ENCODE measurements around the gene FOXK2. TPM values are rescaled to one million over a fixed set of nuclear protein-coding genes. Genes with fewer than 3 reads are reported as not detected.

FOXK2 gene
- total RNA-seq, 1 donor from 2014 or later, result 55.5 TPM

DNA sequence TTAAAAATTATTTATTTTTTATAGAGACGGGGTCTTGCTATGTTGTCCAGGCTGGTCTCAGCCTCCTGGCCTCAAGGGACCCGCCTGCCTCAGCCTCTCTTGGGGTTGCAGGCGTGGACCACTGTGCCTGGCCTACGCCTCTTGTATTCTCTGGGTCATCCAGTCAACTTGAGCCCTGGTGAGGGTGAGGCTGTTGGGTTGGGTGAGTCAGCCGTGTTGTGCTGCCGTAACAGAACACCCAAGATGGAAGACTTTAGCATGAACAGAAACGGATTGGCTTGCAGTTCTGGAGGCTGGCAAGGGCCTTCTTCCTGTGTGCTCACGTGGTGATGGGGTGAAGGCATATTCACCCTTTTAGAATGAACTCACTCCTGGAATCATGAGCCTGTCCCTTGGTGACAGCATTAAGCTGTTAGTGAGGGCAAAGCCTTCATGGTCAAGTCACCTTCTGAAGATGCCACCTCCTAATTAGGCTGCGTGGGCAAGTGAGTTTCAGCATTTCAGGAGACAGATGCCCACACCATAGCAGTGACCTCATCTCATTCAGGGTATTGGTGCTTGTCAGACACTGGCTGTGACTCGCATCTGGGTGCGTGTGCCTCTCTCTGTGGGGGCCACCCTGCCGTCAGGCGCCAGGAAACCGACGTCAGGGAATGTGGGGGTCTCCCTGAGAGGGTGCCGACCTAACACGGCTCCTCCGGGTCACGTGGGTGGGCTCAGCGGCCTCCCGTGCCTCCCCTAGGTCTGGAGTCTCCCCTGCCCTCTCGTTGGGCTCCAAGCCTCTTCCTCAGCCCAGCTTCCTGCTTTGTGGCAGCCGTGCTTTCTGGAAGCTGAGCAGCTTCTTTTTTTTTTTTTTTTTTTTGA is 79.0 kb downstream of the FOXK2 start:
- Histone ChIP-seq H3K4me1 (peaks cover 17% of the 10 kb centered on the region), H3K27ac (no peak overlapping the region), H3K9me3 (no peaks in the 10 kb centered on the region), H3K36me3 (peaks cover 0 to 52% of the 10 kb centered on the region in 2 donors), H3K27me3 (no peaks in the 10 kb centered on the region), H3K4me3 (no peak overlapping the region)
- TF ChIP-seq, protein P1, sequence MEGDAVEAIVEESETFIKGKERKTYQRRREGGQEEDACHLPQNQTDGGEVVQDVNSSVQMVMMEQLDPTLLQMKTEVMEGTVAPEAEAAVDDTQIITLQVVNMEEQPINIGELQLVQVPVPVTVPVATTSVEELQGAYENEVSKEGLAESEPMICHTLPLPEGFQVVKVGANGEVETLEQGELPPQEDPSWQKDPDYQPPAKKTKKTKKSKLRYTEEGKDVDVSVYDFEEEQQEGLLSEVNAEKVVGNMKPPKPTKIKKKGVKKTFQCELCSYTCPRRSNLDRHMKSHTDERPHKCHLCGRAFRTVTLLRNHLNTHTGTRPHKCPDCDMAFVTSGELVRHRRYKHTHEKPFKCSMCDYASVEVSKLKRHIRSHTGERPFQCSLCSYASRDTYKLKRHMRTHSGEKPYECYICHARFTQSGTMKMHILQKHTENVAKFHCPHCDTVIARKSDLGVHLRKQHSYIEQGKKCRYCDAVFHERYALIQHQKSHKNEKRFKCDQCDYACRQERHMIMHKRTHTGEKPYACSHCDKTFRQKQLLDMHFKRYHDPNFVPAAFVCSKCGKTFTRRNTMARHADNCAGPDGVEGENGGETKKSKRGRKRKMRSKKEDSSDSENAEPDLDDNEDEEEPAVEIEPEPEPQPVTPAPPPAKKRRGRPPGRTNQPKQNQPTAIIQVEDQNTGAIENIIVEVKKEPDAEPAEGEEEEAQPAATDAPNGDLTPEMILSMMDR (IDR thresholded peaks at IDR 0.05), result no peak
- TF ChIP-seq POLR2AphosphoS5 (IDR thresholded peaks at IDR 0.05; ENCODE audit: insufficient read depth in 1 of 2, low read depth in 1 of 2), result no peak
- TF ChIP-seq POLR2A (IDR thresholded peaks at IDR 0.05), result no peak
- intact Hi-C loops (cut with DNase I), result no loop called here
- no peak for DNase-seq (ENCODE audit: extremely low spot score in 2 of 2)

DNA sequence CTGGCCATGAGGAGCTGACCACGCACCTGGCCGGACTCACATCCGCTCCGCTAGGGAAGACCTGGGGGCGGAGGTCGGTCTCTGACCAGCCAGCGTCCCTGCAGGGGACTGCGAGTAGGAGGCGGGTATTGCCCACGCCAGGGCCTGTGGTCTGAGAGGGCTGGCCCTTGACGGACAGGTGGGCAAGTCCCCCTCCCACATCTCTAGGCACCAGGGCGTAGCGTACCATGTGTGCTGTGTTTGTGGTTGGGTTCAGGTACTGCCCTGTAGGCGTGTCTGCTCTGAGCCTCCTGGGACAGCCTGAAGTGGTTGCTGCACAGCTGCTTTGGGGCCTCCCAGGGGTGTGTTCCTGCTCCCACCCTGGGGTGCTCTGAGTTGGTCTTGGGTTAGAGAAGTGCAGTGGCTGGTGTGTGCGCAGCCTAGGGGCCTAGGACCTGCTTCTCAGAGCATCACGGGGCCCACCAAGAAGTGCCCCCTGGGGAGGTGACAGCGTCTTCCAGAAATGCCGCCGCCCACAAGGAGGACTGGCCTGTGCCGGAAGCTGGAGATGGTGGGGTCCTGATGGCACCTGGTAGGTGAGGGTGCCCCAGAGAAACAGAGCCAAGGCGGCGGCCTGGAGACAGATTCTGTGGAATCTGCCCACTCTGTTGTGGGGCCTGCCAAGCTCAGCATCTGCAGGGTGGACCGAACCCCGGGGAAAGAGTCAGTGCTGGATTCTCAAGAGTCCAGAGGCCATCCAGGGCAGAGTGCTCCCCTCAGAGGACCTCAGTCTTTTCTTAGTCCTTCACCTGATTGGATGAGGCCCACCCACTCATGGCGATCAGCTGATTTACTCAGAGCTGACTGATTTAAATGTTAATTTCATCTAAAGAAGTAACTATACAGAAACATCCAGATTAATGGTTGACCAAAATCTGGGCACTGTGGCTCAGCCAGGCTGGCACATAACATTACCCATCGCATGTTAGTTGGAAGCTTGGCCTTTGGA is 80.4 kb downstream of the FOXK2 start:
- H3K4me3 ChIP-seq, result no peak overlapping the region
- H3K9me3 ChIP-seq, result no peaks in the 10 kb centered on the region
- H3K27me3 ChIP-seq, result no peaks in the 10 kb centered on the region
- peaks cover 0 to 52% of the 10 kb centered on the region in 2 donors for H3K36me3 ChIP-seq
- DNase-seq (ENCODE audit: extremely low spot score in 2 of 2), result no peak
- no peak overlapping the region for H3K27ac ChIP-seq
- H3K4me1 ChIP-seq, result peaks cover 2% of the 10 kb centered on the region
- intact Hi-C loops (cut with DNase I), result no loop called here
- TF ChIP-seq POLR2A (IDR thresholded peaks at IDR 0.05) (no peak), POLR2AphosphoS5 (IDR thresholded peaks at IDR 0.05; ENCODE audit: insufficient read depth in 1 of 2, low read depth in 1 of 2) (no peak)
- TF ChIP-seq, protein P1 (IDR thresholded peaks at IDR 0.05), result no peak

DNA sequence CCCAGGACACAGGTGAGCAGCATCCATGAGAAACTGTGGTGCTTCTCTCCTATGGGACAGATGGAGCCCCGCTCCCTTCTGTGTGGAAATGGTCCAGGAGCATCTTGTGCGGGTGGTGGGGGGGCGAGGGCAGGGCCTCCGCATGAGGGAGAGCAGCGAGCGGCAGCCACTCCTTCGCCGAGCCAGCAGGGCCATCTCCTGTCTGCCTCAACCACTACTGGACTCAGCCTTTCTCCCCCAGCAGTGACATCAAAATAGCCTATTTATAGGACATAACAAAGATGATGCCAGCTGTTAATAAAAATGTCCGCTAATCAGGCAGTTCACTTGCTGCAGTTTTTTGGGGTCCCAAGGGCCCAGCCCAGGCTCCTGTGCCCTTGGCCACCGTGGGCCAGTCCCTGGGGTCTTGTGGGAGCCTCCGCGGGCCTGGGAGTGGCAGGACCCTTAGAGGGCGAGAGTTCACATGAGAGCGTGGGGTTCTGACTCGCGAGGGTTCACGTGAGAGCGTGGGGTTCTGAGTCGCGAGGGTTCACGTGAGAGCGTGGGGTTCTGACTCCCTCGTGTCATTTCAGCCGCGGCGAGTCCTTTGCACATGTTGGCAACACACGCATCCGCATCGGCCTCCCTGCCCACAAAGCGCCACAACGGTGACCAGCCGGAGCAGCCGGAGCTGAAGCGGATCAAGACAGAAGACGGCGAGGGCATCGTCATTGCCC is 81.4 kb downstream of the FOXK2 start:
- Histone ChIP-seq H3K27ac (no peak overlapping the region), H3K27me3 (no peaks in the 10 kb centered on the region), H3K9me3 (no peaks in the 10 kb centered on the region), H3K36me3 (peaks cover 0 to 44% of the 10 kb centered on the region in 2 donors), H3K4me1 (peaks cover 2% of the 10 kb centered on the region), H3K4me3 (no peak overlapping the region)
- no peak for TF ChIP-seq POLR2A (IDR thresholded peaks at IDR 0.05)
- TF ChIP-seq, protein P1 (IDR thresholded peaks at IDR 0.05), result no peak
- TF ChIP-seq POLR2AphosphoS5 (IDR thresholded peaks at IDR 0.05; ENCODE audit: insufficient read depth in 1 of 2, low read depth in 1 of 2), result no peak
- intact Hi-C loops (cut with DNase I), result no loop called here
- DNase-seq (ENCODE audit: extremely low spot score in 2 of 2), result no peak

DNA sequence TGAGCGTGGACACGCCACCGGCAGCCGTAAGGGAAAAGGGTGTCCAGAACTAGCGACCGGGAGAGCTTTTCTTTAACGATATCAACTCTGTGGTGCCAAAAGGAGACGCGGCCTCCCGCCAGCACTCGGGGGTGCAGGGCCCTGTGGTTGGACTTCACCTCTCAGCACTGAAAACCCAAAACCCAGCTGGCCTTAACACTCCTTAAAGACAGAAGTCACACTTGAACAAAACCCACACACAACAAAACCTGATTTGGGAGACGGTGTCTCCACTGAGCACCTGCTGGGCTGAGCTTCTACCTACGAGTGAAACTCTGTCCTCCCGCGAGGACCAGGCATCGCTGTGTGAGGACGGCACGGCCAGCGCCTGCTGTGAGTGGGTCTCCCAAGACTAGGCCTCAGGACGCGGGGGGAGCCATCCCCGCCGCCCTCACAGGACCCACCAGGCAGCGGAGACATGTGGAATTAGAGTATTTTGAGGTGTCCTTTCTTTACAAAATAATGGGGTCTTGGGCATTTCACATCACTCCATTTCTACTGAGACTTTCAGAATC is 82.0 kb downstream of the FOXK2 start:
- DNase-seq (ENCODE audit: extremely low spot score in 2 of 2), result no peak
- Histone ChIP-seq H3K27me3 (no peaks in the 10 kb centered on the region), H3K4me1 (peaks cover 5% of the 10 kb centered on the region), H3K9me3 (no peaks in the 10 kb centered on the region), H3K4me3 (no peak overlapping the region), H3K36me3 (peaks cover 0 to 39% of the 10 kb centered on the region in 2 donors), H3K27ac (no peak overlapping the region)
- TF ChIP-seq, protein P1 (IDR thresholded peaks at IDR 0.05), result no peak
- TF ChIP-seq POLR2AphosphoS5 (IDR thresholded peaks at IDR 0.05; ENCODE audit: insufficient read depth in 1 of 2, low read depth in 1 of 2) (peak in 1 of 2 donors; percentile 8), POLR2A (IDR thresholded peaks at IDR 0.05) (no peak)
- intact Hi-C loops (cut with DNase I), result no loop called here
